ENCODE data around the gene FRMD3. TPM values are rescaled to one million over a fixed set of nuclear protein-coding genes. Genes with fewer than 3 reads are reported as not detected.

Gene FRMD3
- total and polyA plus RNA-seq, 2 donors (not counting 1 experiment from before 2014, with no cell fraction given), result 0.19 to 0.66 TPM

DNA sequence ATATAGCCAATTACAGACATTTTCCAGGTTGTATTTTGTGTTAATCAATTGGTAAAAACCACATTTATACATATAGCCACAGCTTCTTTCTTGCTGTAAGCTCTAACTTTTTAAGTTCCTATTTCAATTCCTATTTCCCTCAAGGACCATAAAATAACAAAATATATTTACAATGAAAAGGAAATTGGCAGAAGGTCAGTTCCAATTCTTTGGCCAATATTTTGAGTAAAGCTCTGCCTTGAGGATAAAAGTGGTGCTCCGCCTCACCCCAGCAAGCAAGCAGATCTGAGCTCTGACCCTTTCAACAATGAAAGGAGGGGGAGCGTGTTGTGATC, 271.9 kb downstream of the FRMD3 start:
- no peak overlapping the region for H3K27ac ChIP-seq (ENCODE audit: insufficient read depth, low read length)
- no peak overlapping the region for H3K4me3 ChIP-seq (replicated peaks in 1 of 4; ENCODE audit: control extremely low read depth in 1 of 4, insufficient read depth in 1 of 4, low read depth in 3 of 4, low read length in 4 of 4)
- no peak for TF ChIP-seq EZH2 (IDR thresholded peaks at IDR 0.05; ENCODE audit: low read length, missing control alignments)
- TF ChIP-seq, protein P1, sequence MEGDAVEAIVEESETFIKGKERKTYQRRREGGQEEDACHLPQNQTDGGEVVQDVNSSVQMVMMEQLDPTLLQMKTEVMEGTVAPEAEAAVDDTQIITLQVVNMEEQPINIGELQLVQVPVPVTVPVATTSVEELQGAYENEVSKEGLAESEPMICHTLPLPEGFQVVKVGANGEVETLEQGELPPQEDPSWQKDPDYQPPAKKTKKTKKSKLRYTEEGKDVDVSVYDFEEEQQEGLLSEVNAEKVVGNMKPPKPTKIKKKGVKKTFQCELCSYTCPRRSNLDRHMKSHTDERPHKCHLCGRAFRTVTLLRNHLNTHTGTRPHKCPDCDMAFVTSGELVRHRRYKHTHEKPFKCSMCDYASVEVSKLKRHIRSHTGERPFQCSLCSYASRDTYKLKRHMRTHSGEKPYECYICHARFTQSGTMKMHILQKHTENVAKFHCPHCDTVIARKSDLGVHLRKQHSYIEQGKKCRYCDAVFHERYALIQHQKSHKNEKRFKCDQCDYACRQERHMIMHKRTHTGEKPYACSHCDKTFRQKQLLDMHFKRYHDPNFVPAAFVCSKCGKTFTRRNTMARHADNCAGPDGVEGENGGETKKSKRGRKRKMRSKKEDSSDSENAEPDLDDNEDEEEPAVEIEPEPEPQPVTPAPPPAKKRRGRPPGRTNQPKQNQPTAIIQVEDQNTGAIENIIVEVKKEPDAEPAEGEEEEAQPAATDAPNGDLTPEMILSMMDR (conservative IDR thresholded peaks at IDR 0.05 in 1 of 2, IDR thresholded peaks at IDR 0.05 in 1 of 2; ENCODE audit: low read depth in 1 of 2, low read length in 2 of 2), result no peak
- H3K9ac ChIP-seq (ENCODE audit: insufficient read depth, low read length), result no peak overlapping the region
- DNase-seq (ENCODE audit: low read depth in 2 of 2), result no peak
- no peaks in the 10 kb centered on the region for H3K36me3 ChIP-seq (ENCODE audit: control insufficient read depth, insufficient read depth, low read length)
- H4K20me1 ChIP-seq (ENCODE audit: control insufficient read depth, extremely low read depth, insufficient read depth, low read length), result no peaks in the 10 kb centered on the region
- H3K9me3 ChIP-seq (ENCODE audit: control insufficient read depth, insufficient read depth, low read depth, low read length), result no peaks in the 10 kb centered on the region
- no peaks in the 10 kb centered on the region for H3K27me3 ChIP-seq (ENCODE audit: control insufficient read depth, insufficient read depth, low read length)
- no peaks in the 10 kb centered on the region for H3K79me2 ChIP-seq (ENCODE audit: control insufficient read depth, insufficient read depth, low read length)
- H3K4me2 ChIP-seq (ENCODE audit: extremely low read depth, insufficient read depth, low read length), result no peak overlapping the region
- H2AFZ ChIP-seq (ENCODE audit: low read length), result no peak overlapping the region
- H3K4me1 ChIP-seq (ENCODE audit: control insufficient read depth, extremely low read depth, insufficient read depth, low read length), result peaks cover 4% of the 10 kb centered on the region

DNA sequence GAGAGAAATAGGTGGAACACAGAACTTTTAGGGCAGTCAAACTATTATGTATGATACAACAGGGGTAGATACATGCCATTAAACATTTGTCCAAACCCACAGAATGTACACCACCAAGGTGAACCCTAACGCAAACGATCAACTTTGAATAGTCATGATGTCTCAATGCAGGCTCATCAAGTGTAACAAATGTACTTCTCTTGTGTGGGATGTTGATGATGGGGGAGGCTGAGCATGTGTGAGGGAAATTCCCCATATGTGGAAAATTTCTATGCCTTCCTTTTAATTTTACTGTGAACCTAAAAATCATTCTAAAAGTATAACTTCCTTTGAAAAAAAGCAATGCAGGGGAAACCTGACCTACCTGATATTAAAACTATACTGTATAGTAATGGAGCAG, 273.9 kb downstream of the FRMD3 start:
- TF ChIP-seq, protein P1 (conservative IDR thresholded peaks at IDR 0.05 in 1 of 2, IDR thresholded peaks at IDR 0.05 in 1 of 2; ENCODE audit: low read depth in 1 of 2, low read length in 2 of 2), result no peak
- no peak for TF ChIP-seq EZH2 (IDR thresholded peaks at IDR 0.05; ENCODE audit: low read length, missing control alignments)
- Histone ChIP-seq H3K27ac (ENCODE audit: insufficient read depth, low read length) (no peak overlapping the region), H4K20me1 (ENCODE audit: control insufficient read depth, extremely low read depth, insufficient read depth, low read length) (no peaks in the 10 kb centered on the region), H3K4me3 (replicated peaks in 1 of 4; ENCODE audit: control extremely low read depth in 1 of 4, insufficient read depth in 1 of 4, low read depth in 3 of 4, low read length in 4 of 4) (no peak overlapping the region), H2AFZ (ENCODE audit: low read length) (no peak overlapping the region), H3K9me3 (ENCODE audit: control insufficient read depth, insufficient read depth, low read depth, low read length) (no peaks in the 10 kb centered on the region), H3K79me2 (ENCODE audit: control insufficient read depth, insufficient read depth, low read length) (no peaks in the 10 kb centered on the region), H3K4me1 (ENCODE audit: control insufficient read depth, extremely low read depth, insufficient read depth, low read length) (peaks cover 4% of the 10 kb centered on the region), H3K36me3 (ENCODE audit: control insufficient read depth, insufficient read depth, low read length) (no peaks in the 10 kb centered on the region), H3K9ac (ENCODE audit: insufficient read depth, low read length) (no peak overlapping the region), H3K4me2 (ENCODE audit: extremely low read depth, insufficient read depth, low read length) (no peak overlapping the region), H3K27me3 (ENCODE audit: control insufficient read depth, insufficient read depth, low read length) (no peaks in the 10 kb centered on the region)
- no peak for DNase-seq (ENCODE audit: low read depth in 2 of 2)

DNA sequence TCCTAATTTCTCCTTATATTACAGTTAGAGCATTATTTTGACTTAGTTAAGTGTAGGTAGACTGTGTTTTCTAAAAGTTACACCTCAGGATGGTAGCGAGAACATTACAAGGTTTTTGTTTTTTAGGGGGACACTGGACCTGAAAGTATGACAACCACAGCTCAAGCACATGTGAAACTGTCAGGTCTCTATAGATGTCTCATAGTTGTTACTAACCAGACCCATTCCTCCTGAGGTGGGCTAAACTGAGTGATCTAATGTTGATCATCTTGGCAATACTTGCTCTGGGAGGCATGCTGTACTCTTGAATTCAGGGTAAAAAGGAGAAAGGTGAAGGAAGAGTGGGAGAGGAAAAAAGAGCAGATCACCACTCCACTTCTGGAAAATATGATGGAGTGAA, 278.6 kb downstream of the FRMD3 start:
- Histone ChIP-seq H3K36me3 (ENCODE audit: control insufficient read depth, insufficient read depth, low read length) (no peaks in the 10 kb centered on the region), H3K79me2 (ENCODE audit: control insufficient read depth, insufficient read depth, low read length) (no peaks in the 10 kb centered on the region), H3K4me1 (ENCODE audit: control insufficient read depth, extremely low read depth, insufficient read depth, low read length) (no peaks in the 10 kb centered on the region), H3K4me2 (ENCODE audit: extremely low read depth, insufficient read depth, low read length) (no peak overlapping the region), H2AFZ (ENCODE audit: low read length) (no peak overlapping the region), H3K27ac (ENCODE audit: insufficient read depth, low read length) (no peak overlapping the region), H3K4me3 (replicated peaks in 1 of 4; ENCODE audit: control extremely low read depth in 1 of 4, insufficient read depth in 1 of 4, low read depth in 3 of 4, low read length in 4 of 4) (no peak overlapping the region), H3K27me3 (ENCODE audit: control insufficient read depth, insufficient read depth, low read length) (no peaks in the 10 kb centered on the region), H3K9ac (ENCODE audit: insufficient read depth, low read length) (no peak overlapping the region), H3K9me3 (ENCODE audit: control insufficient read depth, insufficient read depth, low read depth, low read length) (no peaks in the 10 kb centered on the region), H4K20me1 (ENCODE audit: control insufficient read depth, extremely low read depth, insufficient read depth, low read length) (no peaks in the 10 kb centered on the region)
- TF ChIP-seq, protein P1 (conservative IDR thresholded peaks at IDR 0.05 in 1 of 2, IDR thresholded peaks at IDR 0.05 in 1 of 2; ENCODE audit: low read depth in 1 of 2, low read length in 2 of 2), result no peak
- no peak for TF ChIP-seq EZH2 (IDR thresholded peaks at IDR 0.05; ENCODE audit: low read length, missing control alignments)
- DNase-seq (ENCODE audit: low read depth in 2 of 2), result no peak

Measured in fibroblast of lung (primary cell).